HepG2 (cell line): ENCODE measurements around the gene GGTLC1. TPM values are rescaled to one million over a fixed set of nuclear protein-coding genes. Genes with fewer than 3 reads are reported as not detected.

Experiments used
- ATAC-seq: fragments of 200-7000 bp; cut with Tn5 transposase; 3 replicates; pipeline ENCODE4 v1.9.1; 2020; ENCODE audit warnings: mild to moderate bottlenecking, moderate library complexity
- BruUV-seq: library from RNA; stranded (reverse); fragments of 400-500 nt; replicated peaks from 2 replicates; lab custom pipeline; 2021; lab: Mats Ljungman, UMichigan
- CTCF ChIA-PET: fragments of 300-600 bp; formaldehyde crosslinking; extraction: SDS; loops from one replicate; lab custom pipeline; 2021; ENCODE audit warnings: low total read pairs, inconsistent platforms, low intra/inter-chr PET ratio; lab: Yijun Ruan, JAX
- POLR2A ChIA-PET: fragments of 350-600 bp; sonication (Branson Sonifier 250); formaldehyde crosslinking; loops from one replicate; lab custom pipeline; 2020; ENCODE audit warnings: antibody characterized with exemption, inconsistent platforms; lab: Yijun Ruan, JAX
- DNase-seq: peaks from one replicate; pipeline ENCODE4 v3.0.0-alpha.2; 2015; ENCODE audit warnings: low spot score
- FAIRE-seq: peaks from 3 replicates; lab custom pipeline; 2011; peaks lifted over from hg19 to GRCh38; lab: Jason Lieb, UNC
- H2AFZ ChIP-seq: one replicate; pipeline ENCODE4 v1.6.1; 2011; ENCODE audit warnings: low read length, inconsistent platforms
- H3K27ac ChIP-seq: fragments of 300-600 bp; 3 replicates; pipeline ENCODE4 v1.8.0; 2011; ENCODE audit warnings: mixed run types, mild to moderate bottlenecking, mixed read lengths, low read length, inconsistent platforms; ENCODE audit not compliant: insufficient read depth; ENCODE audit errors: extremely low read length
- H3K27me3 ChIP-seq, 2 experiments: fragments of 200-600 bp in 1 of 2; 2 replicates in 1 of 2; 3 replicates in 1 of 2; pipeline versions ENCODE4 v1.6.0 to v1.8.0; 2011; ENCODE audit warnings: low read length in 2 of 2, mild to moderate bottlenecking in 2 of 2, moderate library complexity in 2 of 2, inconsistent platforms in 1 of 2; ENCODE audit not compliant: insufficient read depth in 2 of 2, control insufficient read depth in 1 of 2
- H3K36me3 ChIP-seq, 2 experiments: fragments of 200-600 bp in 1 of 2; replicated peaks in 1 of 2; 2 replicates in 1 of 2; 3 replicates in 1 of 2; pipeline versions ENCODE4 v1.5.1 to v1.8.0; 2011; ENCODE audit warnings: low read length in 2 of 2, inconsistent platforms in 1 of 2; ENCODE audit not compliant: insufficient read depth in 2 of 2, control insufficient read depth in 1 of 2
- H3K4me1 ChIP-seq: 2 replicates; pipeline ENCODE4 v1.5.1; 2012; ENCODE audit warnings: low read length, inconsistent platforms; ENCODE audit not compliant: insufficient read depth
- H3K4me2 ChIP-seq: 2 replicates; pipeline ENCODE4 v1.6.0; 2011; ENCODE audit warnings: low read depth, low read length, inconsistent platforms
- H3K4me3 ChIP-seq, 3 experiments: fragments of 200-600 bp in 1 of 3; sonication (generic), shearing (Covaris generic) in 1 of 3; replicated peaks in 1 of 3; 2 replicates each; pipeline ENCODE4 v1.5.1; 2011 to 2016; ENCODE audit warnings: low read length in 3 of 3, inconsistent platforms in 2 of 3, low read depth in 2 of 3, mild to moderate bottlenecking in 2 of 3, control low read depth in 1 of 3, mixed read lengths in 1 of 3; ENCODE audit not compliant: insufficient read depth in 1 of 3
- H3K79me2 ChIP-seq: one replicate; pipeline ENCODE4 v1.6.1; 2011; ENCODE audit warnings: low read length, inconsistent platforms; ENCODE audit not compliant: insufficient read depth
- H3K9ac ChIP-seq: 2 replicates; pipeline ENCODE4 v1.6.0; 2011; ENCODE audit warnings: mild to moderate bottlenecking, low read depth, low read length, inconsistent platforms; ENCODE audit not compliant: insufficient read depth
- H3K9me3 ChIP-seq: 2 replicates; pipeline ENCODE4 v1.5.1; 2012; ENCODE audit warnings: mild to moderate bottlenecking, low read length
- H4K20me1 ChIP-seq: 2 replicates; pipeline ENCODE4 v1.6.0; 2011; ENCODE audit warnings: inconsistent platforms, mild to moderate bottlenecking, low read length, moderate library complexity; ENCODE audit not compliant: insufficient read depth
- JARID2 ChIP-seq: sonication (generic); formaldehyde crosslinking; IDR thresholded peaks from 2 replicates; pipeline ENCODE4 v1.8.1; 2023; ENCODE audit warnings: missing genetic modification reagents, inconsistent platforms; ENCODE audit not compliant: insufficient replicate concordance
- JDP2 ChIP-seq: sonication (generic); formaldehyde crosslinking; IDR thresholded peaks from 2 replicates; pipeline ENCODE4 v1.8.1; 2022; ENCODE audit warnings: missing genetic modification reagents, borderline replicate concordance
- XRCC5 ChIP-seq: fragments of 200-400 bp; formaldehyde crosslinking; optimal IDR thresholded peaks from 2 replicates; pipeline ENCODE3; 2017; ENCODE audit warnings: mild to moderate bottlenecking, low read length
- ZFY ChIP-seq: sonication (generic); formaldehyde crosslinking; IDR thresholded peaks from 2 replicates; pipeline ENCODE4 v1.4.0; 2020; ENCODE audit warnings: missing genetic modification reagents
- ZMYM3 ChIP-seq: sonication (generic); formaldehyde crosslinking; IDR thresholded peaks from 2 replicates; pipeline ENCODE4 v1.5.1; 2020; ENCODE audit warnings: mild to moderate bottlenecking, missing genetic modification reagents
- ZNF30 ChIP-seq: sonication (generic); formaldehyde crosslinking; IDR thresholded peaks from 2 replicates; pipeline ENCODE4 v1.5.0; 2020; ENCODE audit warnings: mild to moderate bottlenecking, missing genetic modification reagents
- ZNF33A ChIP-seq: sonication (generic); formaldehyde crosslinking; IDR thresholded peaks from 2 replicates; pipeline ENCODE4 v1.5.1; 2020; ENCODE audit warnings: missing genetic modification reagents, mild to moderate bottlenecking, moderate library complexity, borderline replicate concordance
- ZNF614 ChIP-seq: IDR thresholded peaks from 2 replicates; pipeline ENCODE4 v1.6.1; 2018; ENCODE audit warnings: missing biosample characterization, missing genetic modification reagents, inconsistent platforms, borderline replicate concordance
- WGBS: methylation state at CpG from one replicate; pipeline ENCODE4 v1.1.6; 2017; ENCODE audit warnings: low lambda C conversion rate; 5-methylcytosine and 5-hydroxymethylcytosine counted together
- in situ Hi-C: cut with HindIII; loops from 2 replicates; pipeline ENCODE4 v1.10.0; 2017; ENCODE audit warnings: low pct_unique_long_range_greater_than_20kb; ENCODE audit not compliant: extremely low pct_ligation_motif_present
- intact Hi-C: fragments of 100-400 bp; cut with micrococcal nuclease; formaldehyde crosslinking; loops from one replicate; pipeline ENCODE4 v1.10.0; 2022; ENCODE audit not compliant: unreplicated experiment
- polyA plus RNA-seq, 8 experiments: library from polyadenylated mRNA; depleted of rRNA in 3 of 8; stranded (reverse) in 7 of 8; unstranded in 1 of 8; fragments of >200 nt; fragmentation: Illumina TruSeq in 4 of 8; extraction: Trizol in 4 of 8; gene quantifications; 2 replicates each; pipeline versions ENCODE4 v1.2.1 to v1.2.3, GENCODE V29; 2011 to 2016; ENCODE audit warnings: low read depth in 4 of 8, missing spikeins in 1 of 8, mixed read lengths in 1 of 8; ENCODE audit not compliant: insufficient read depth in 1 of 8
- total RNA-seq, 5 experiments: library from RNA; depleted of rRNA; stranded (reverse); fragments of >200 nt; fragmentation: Illumina TruSeq; extraction: Trizol; gene quantifications; 2 replicates each; pipeline ENCODE4 v1.2.3, GENCODE V29; 2016; ENCODE audit warnings: low read depth in 1 of 5
- TF ChIP-seq, protein P1 (sequence below): sonication (generic); formaldehyde crosslinking; IDR thresholded peaks from 2 replicates; pipeline ENCODE4 v1.5.0; 2020; ENCODE audit warnings: missing genetic modification reagents
- TF ChIP-seq, protein P2 (sequence below): sonication (generic); formaldehyde crosslinking; IDR thresholded peaks from 2 replicates; pipeline ENCODE4 v1.4.0; 2020; ENCODE audit warnings: mild to moderate bottlenecking, missing genetic modification reagents, borderline replicate concordance
- TF ChIP-seq, protein P3 (sequence below): conservative IDR thresholded peaks from 2 replicates; pipeline ENCODE4 v1.6.1; 2018; ENCODE audit warnings: missing genetic modification reagents
- TF ChIP-seq, protein P4 (sequence below): sonication (generic); formaldehyde crosslinking; IDR thresholded peaks from 2 replicates; pipeline ENCODE4 v1.8.1; 2023; ENCODE audit warnings: mild to moderate bottlenecking, missing genetic modification reagents
- TF ChIP-seq, protein P5 (sequence below): sonication (generic); formaldehyde crosslinking; IDR thresholded peaks from 2 replicates; pipeline ENCODE4 v1.4.0; 2020; ENCODE audit warnings: missing genetic modification reagents, borderline replicate concordance

GGTLC1 gene
- total and polyA plus RNA-seq, 2 of the 13 experiments (the other 11 are each of a cell fraction or from before 2014, with no cell fraction given): not detected

DNA sequence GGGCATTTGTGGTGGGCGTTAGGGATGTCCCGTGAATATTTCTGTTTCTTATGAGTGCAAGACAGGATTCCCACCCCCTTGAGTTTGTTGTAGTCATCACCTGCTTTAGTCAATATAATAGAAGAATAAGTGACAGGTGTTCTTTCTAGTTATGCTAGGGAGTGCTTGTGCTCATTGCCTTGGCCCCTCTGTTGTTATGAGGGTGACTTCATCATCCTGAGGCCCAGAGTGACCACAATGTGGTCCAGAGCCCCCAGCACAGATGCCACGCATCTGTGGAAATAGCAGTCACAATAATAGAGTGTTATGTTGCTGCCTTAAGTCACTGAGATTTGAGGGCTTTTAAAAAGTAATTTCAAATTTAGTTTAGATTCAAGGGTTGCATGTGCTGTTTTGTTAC lies 42.4 kb downstream of the GGTLC1 start:
- no peak for ATAC-seq
- in situ Hi-C loops: loop anchor here (25.0 kb wide), 2 partner anchors 216 to 966 kb away; no protein-coding TSS in a partner anchor
- no TSS peak for BruUV-seq
- no peak for DNase-seq
- Histone ChIP-seq H3K4me2 (no peak overlapping the region), H3K9me3 (no peaks in the 10 kb centered on the region), H3K9ac (no peak overlapping the region), H3K36me3 (no peaks in the 10 kb centered on the region), H4K20me1 (no peaks in the 10 kb centered on the region), H3K27ac (no peak overlapping the region), H3K4me3 (no peak overlapping the region), H3K27me3 (no peaks in the 10 kb centered on the region), H3K79me2 (no peaks in the 10 kb centered on the region), H2AFZ (no peak overlapping the region), H3K4me1 (no peaks in the 10 kb centered on the region)
- CTCF ChIA-PET: no interaction called here
- TF ChIP-seq ZNF30 (CRISPR knock-in tag): no peak
- TF ChIP-seq, protein P1, sequence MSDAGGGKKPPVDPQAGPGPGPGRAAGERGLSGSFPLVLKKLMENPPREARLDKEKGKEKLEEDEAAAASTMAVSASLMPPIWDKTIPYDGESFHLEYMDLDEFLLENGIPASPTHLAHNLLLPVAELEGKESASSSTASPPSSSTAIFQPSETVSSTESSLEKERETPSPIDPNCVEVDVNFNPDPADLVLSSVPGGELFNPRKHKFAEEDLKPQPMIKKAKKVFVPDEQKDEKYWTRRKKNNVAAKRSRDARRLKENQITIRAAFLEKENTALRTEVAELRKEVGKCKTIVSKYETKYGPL (CRISPR knock-in tag): no peak
- TF ChIP-seq, protein P2, sequence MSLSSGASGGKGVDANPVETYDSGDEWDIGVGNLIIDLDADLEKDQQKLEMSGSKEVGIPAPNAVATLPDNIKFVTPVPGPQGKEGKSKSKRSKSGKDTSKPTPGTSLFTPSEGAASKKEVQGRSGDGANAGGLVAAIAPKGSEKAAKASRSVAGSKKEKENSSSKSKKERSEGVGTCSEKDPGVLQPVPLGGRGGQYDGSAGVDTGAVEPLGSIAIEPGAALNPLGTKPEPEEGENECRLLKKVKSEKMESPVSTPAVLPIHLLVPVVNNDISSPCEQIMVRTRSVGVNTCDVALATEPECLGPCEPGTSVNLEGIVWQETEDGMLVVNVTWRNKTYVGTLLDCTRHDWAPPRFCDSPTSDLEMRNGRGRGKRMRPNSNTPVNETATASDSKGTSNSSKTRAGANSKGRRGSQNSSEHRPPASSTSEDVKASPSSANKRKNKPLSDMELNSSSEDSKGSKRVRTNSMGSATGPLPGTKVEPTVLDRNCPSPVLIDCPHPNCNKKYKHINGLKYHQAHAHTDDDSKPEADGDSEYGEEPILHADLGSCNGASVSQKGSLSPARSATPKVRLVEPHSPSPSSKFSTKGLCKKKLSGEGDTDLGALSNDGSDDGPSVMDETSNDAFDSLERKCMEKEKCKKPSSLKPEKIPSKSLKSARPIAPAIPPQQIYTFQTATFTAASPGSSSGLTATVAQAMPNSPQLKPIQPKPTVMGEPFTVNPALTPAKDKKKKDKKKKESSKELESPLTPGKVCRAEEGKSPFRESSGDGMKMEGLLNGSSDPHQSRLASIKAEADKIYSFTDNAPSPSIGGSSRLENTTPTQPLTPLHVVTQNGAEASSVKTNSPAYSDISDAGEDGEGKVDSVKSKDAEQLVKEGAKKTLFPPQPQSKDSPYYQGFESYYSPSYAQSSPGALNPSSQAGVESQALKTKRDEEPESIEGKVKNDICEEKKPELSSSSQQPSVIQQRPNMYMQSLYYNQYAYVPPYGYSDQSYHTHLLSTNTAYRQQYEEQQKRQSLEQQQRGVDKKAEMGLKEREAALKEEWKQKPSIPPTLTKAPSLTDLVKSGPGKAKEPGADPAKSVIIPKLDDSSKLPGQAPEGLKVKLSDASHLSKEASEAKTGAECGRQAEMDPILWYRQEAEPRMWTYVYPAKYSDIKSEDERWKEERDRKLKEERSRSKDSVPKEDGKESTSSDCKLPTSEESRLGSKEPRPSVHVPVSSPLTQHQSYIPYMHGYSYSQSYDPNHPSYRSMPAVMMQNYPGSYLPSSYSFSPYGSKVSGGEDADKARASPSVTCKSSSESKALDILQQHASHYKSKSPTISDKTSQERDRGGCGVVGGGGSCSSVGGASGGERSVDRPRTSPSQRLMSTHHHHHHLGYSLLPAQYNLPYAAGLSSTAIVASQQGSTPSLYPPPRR (CRISPR knock-in tag): no peak
- no peak for TF ChIP-seq ZFY (CRISPR knock-in tag)
- TF ChIP-seq JDP2 (CRISPR knock-in tag): no peak
- no peak for TF ChIP-seq ZNF33A
- TF ChIP-seq ZNF614 (CRISPR knock-in tag): no peak
- no peak for TF ChIP-seq ZMYM3 (CRISPR knock-in tag)
- TF ChIP-seq, protein P3, sequence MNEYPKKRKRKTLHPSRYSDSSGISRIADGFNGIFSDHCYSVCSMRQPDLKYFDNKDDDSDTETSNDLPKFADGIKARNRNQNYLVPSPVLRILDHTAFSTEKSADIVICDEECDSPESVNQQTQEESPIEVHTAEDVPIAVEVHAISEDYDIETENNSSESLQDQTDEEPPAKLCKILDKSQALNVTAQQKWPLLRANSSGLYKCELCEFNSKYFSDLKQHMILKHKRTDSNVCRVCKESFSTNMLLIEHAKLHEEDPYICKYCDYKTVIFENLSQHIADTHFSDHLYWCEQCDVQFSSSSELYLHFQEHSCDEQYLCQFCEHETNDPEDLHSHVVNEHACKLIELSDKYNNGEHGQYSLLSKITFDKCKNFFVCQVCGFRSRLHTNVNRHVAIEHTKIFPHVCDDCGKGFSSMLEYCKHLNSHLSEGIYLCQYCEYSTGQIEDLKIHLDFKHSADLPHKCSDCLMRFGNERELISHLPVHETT (CRISPR knock-in tag): no peak
- TF ChIP-seq, protein P4, sequence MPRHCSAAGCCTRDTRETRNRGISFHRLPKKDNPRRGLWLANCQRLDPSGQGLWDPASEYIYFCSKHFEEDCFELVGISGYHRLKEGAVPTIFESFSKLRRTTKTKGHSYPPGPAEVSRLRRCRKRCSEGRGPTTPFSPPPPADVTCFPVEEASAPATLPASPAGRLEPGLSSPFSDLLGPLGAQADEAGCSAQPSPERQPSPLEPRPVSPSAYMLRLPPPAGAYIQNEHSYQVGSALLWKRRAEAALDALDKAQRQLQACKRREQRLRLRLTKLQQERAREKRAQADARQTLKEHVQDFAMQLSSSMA (CRISPR knock-in tag): no peak
- no peak for TF ChIP-seq XRCC5
- TF ChIP-seq JARID2 (CRISPR knock-in tag): no peak
- TF ChIP-seq, protein P5, sequence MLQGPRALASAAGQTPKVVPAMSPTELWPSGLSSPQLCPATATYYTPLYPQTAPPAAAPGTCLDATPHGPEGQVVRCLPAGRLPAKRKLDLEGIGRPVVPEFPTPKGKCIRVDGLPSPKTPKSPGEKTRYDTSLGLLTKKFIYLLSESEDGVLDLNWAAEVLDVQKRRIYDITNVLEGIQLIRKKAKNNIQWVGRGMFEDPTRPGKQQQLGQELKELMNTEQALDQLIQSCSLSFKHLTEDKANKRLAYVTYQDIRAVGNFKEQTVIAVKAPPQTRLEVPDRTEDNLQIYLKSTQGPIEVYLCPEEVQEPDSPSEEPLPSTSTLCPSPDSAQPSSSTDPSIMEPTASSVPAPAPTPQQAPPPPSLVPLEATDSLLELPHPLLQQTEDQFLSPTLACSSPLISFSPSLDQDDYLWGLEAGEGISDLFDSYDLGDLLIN (CRISPR knock-in tag): no peak
- 7% methylated on average over 2 of the region's 3 CpGs for WGBS
- intact Hi-C loops: no loop called here
- POLR2A ChIA-PET: no interaction called here
- no peak for FAIRE-seq
